Ishikawa (cell line): ENCODE data around the gene MCM10.

Source experiments
- CREB1 ChIP-seq: IDR thresholded peaks from 2 replicates; pipeline ENCODE4 v1.6.1; 2012; ENCODE audit warnings: low read depth
- EGR1 ChIP-seq: IDR thresholded peaks from 2 replicates; pipeline ENCODE4 v1.6.1; 2012
- EP300 ChIP-seq: IDR thresholded peaks from 2 replicates; pipeline ENCODE4 v1.6.1; 2012; ENCODE audit warnings: borderline replicate concordance
- FOXM1 ChIP-seq: IDR thresholded peaks from 2 replicates; pipeline ENCODE4 v1.6.1; 2012; ENCODE audit warnings: low read depth, borderline replicate concordance
- MAX ChIP-seq: IDR thresholded peaks from 2 replicates; pipeline ENCODE4 v1.6.1; 2012
- TAF1 ChIP-seq: IDR thresholded peaks from 2 replicates; pipeline ENCODE4 v1.6.1; 2012; ENCODE audit warnings: low read depth, mild to moderate bottlenecking
- TCF12 ChIP-seq: IDR thresholded peaks from 2 replicates; pipeline ENCODE4 v1.6.1; 2012; ENCODE audit warnings: low read depth
- YY1 ChIP-seq: IDR thresholded peaks from 2 replicates; pipeline ENCODE4 v1.6.1; 2012; ENCODE audit warnings: low read depth

DNA sequence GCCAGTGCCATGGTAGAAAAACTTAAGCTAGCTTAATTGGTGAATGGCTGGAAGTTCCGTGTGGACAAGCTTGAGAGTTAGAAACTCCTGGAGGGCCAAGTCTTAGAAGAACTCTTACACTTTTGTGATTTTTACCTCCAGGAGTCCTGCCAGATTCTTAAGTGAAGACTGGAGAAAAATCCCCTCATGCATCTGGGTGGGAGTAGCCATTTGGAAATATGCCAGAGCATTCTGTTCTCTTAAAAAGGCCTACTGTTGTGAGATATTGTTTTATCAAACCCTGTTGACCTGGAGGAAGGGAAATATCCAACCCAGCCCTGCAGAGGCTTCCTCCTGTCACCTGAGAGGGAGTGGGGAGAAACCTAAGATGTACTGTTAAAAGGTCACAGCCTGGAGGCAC is 17.6 kb upstream of the MCM10 start:
- TF ChIP-seq MAX (no peak), TAF1 (no peak), YY1 (no peak), EGR1 (no peak), EP300 (no peak), CREB1 (no peak), FOXM1 (no peak), TCF12 (no peak)
